Stimulated activated CD4-positive, alpha-beta T cell treated with anti-CD3 and anti-CD28 coated beads, Interleukin-12 subunit alpha, Interleukin-12 subunit beta, amount 100 ng/mL, for 24 hours (primary cell): Measurements from ENCODE around the gene PIWIL4.

Experiments used
- DNase-seq, 2 experiments: peaks; one replicate each; pipeline ENCODE4 v3.0.0-alpha.2; 2020; ENCODE audit warnings: low read depth in 2 of 2

Gene PIWIL4

DNA sequence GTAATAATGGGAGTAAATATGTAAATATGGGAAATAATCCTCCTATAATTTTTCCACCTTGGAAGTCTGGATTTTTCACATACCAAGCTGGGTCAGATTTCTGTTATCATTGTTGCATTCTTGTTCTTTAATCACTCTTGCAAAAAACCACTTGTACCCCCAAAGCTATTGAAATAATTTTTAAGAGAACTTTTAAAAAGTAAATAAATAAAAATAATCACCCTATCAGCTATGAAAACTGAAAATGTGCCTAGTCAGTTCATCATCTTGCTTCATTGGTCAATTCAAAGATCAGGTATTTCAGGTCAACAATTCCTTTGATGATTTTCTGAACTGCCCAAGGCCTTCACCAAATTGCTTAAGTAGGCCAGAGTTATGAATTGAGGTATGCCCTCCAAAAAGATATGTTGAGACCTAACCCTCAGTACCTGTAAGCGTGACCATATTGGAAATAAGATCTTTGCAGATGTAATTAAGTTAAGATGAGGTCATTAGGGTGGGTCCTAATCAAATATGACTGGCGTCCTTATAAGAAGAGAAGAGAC, 95.8 kb downstream of the PIWIL4 start:
- no peak for DNase-seq

DNA sequence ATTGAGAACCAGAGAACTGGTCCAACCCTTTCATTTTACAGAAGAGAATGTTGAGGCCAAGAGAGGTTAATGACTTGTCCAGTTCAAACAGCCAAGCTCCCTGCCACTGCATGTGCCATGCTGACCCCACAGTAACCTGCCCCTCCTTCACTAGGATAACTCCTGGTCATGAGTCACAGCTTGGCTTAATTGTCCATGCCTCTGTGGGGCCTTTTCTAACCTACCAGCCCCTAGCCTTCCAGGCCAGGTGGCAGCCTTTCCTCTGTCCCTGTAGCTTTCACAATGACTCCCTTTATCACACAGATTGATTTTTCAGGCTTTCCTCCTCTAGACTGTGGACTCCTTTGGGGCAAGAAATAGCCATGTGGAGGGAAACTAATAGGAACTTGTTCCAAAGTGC, 97.2 kb downstream of the PIWIL4 start:
- no peak for DNase-seq

GRCh38 chr11:94665116-94665659, 98.0 kb downstream of the PIWIL4 start:
- DNase-seq: no peak

DNA sequence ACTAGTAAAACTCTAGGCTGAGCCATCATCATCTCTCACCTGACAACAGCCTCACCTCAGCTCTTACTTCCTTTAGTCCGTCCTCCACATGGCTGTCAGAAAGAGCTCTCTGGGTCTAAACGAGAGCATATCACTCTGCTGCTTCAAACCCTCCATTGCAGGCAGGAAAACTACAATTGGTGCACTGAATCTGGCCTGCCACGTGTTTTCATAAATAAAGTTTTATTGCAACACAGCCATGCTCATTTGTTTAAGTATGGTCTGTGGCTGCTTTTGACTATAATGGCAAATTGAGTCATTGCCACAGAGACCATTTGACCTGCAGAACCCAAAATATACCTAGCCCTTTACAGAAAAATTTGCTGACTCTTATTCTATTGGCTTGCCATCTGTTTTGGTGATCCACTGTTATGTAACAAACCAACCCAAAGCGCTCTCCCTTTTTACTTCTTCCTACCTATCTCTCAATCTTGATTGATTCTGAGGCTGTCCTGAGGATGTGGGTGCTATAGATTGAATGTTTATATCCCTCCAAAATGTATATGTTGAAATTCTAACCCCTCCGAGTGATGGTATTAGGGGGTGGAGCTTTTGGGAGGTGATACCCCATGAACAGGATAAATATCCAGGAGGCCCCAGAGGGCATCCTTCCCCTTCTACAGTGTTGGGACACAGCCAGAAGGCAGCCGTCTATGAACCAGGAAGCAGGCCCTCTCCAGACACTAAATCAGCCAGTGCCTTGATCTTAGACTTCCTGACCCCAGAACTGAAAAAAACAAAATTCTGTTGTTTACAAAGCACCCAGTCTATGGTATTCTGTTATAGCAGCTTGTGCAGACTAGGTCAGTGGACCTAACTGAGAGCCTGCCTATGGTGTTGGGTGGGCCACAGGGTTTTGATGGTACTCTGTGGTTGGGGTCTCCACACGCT, 99.9 kb downstream of the PIWIL4 start:
- no peak for DNase-seq

GRCh38 chr11:94668212-94668793, 101.1 kb downstream of the PIWIL4 start:
- no peak for DNase-seq

DNA sequence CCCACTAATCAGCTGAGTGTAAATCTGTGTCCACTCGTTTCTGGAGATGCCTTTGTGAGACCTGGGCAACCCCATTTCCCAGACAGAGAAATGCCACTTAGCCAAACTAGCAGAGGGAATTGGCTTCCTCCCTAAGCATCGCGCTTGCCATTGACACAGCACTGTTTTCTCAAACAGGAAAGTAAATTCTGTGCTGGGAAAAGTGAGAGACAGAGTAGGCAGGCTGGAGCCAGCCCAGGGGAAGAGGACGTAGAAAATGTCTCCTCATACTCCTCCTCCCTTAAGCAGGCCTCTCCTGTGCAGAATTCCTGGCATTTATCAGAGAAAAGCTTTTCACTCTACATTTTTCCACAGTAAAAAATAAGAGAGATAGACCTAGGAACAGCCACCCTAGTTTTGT, 101.9 kb downstream of the PIWIL4 start:
- DNase-seq: no peak
